H1 (cell line): Measurements from ENCODE around the gene ANO2. TPM values are rescaled to one million over a fixed set of nuclear protein-coding genes. Genes with fewer than 3 reads are reported as not detected.

Source experiments
- CTCF ChIA-PET: fragments of 300-600 bp; sonication (Branson Sonifier 250); formaldehyde crosslinking; loops from one replicate; lab custom pipeline; 2021; ENCODE audit not compliant: partially characterized antibody; lab: Charles Lee
- POLR2A ChIA-PET: fragments of 300-600 bp; sonication (Branson Sonifier 250); formaldehyde crosslinking; loops from one replicate; lab custom pipeline; 2021; ENCODE audit warnings: inconsistent platforms; ENCODE audit not compliant: partially characterized antibody; lab: Charles Lee
- DNase-seq, 2 experiments: peaks; one replicate each; pipeline versions ENCODE4 v3.0.0 to v3.0.0-alpha.2; 2010 to 2022; ENCODE audit warnings: low spot score in 2 of 2, low read depth in 1 of 2, mixed read lengths in 1 of 2
- FAIRE-seq: peaks from 2 replicates; lab custom pipeline; 2011; peaks lifted over from hg19 to GRCh38; lab: Jason Lieb, UNC
- H2AFZ ChIP-seq: 2 replicates; pipeline ENCODE4 v1.8.1; 2012; ENCODE audit warnings: low read length, inconsistent platforms
- H2AK5ac ChIP-seq: 2 replicates; pipeline ENCODE4 v1.6.1; 2013; ENCODE audit warnings: low read depth, low read length
- H2BK120ac ChIP-seq: replicated peaks from 2 replicates; pipeline ENCODE3; 2013; ENCODE audit warnings: low read depth, low read length, inconsistent platforms
- H2BK12ac ChIP-seq: 2 replicates; pipeline ENCODE4 v1.6.1; 2013; ENCODE audit warnings: low read depth, low read length
- H2BK15ac ChIP-seq: 2 replicates; pipeline ENCODE4 v1.6.1; 2013; ENCODE audit warnings: low read length
- H2BK20ac ChIP-seq: 2 replicates; pipeline ENCODE4 v1.6.1; 2013; ENCODE audit warnings: low read length
- H2BK5ac ChIP-seq: 2 replicates; pipeline ENCODE4 v1.6.1; 2013; ENCODE audit warnings: low read depth, low read length
- H3K14ac ChIP-seq: 2 replicates; pipeline ENCODE4 v1.6.1; 2013; ENCODE audit warnings: inconsistent platforms; ENCODE audit not compliant: insufficient read length
- H3K18ac ChIP-seq: 2 replicates; pipeline ENCODE4 v1.6.1; 2013; ENCODE audit warnings: low read length; ENCODE audit errors: extremely low read depth
- H3K23ac ChIP-seq: 2 replicates; pipeline ENCODE4 v1.6.1; 2013; ENCODE audit warnings: inconsistent platforms; ENCODE audit not compliant: insufficient read length
- H3K23me2 ChIP-seq: 2 replicates; pipeline ENCODE4 v1.6.1; 2013; ENCODE audit warnings: low read depth, low read length
- H3K27ac ChIP-seq: 2 replicates; pipeline ENCODE4 v1.6.1; 2011; ENCODE audit warnings: low read depth, low read length, inconsistent platforms
- H3K27me3 ChIP-seq, 4 experiments: replicated peaks in 1 of 4; 1 replicate in 1 of 4; 2 replicates in 3 of 4; pipeline versions ENCODE4 v1.6.1 to v1.8.1; 2011 to 2013; ENCODE audit warnings: low read length in 3 of 4, mild to moderate bottlenecking in 3 of 4, inconsistent platforms in 2 of 4, mixed read lengths in 2 of 4, moderate library complexity in 1 of 4; ENCODE audit not compliant: control insufficient read depth in 3 of 4, insufficient read depth in 3 of 4; ENCODE audit errors: extremely low read depth in 1 of 4
- H3K36me3 ChIP-seq, 4 experiments: 2 replicates each; pipeline versions ENCODE4 v1.6.1 to v1.8.1; 2011 to 2013; ENCODE audit warnings: mild to moderate bottlenecking in 4 of 4, low read length in 3 of 4, moderate library complexity in 2 of 4, control low read depth in 1 of 4, inconsistent platforms in 1 of 4; ENCODE audit not compliant: insufficient read depth in 4 of 4, control insufficient read depth in 2 of 4
- H3K4ac ChIP-seq: replicated peaks from 2 replicates; pipeline ENCODE3; 2013; ENCODE audit warnings: low read length, low read depth, mixed read lengths, inconsistent platforms; ENCODE audit not compliant: insufficient read length
- H3K4me1 ChIP-seq, 4 experiments: replicated peaks in 1 of 4; 1 replicate in 1 of 4; 2 replicates in 3 of 4; pipeline versions ENCODE4 v1.6.1 to v1.8.1; 2011 to 2013; ENCODE audit warnings: low read length in 3 of 4, inconsistent platforms in 2 of 4, mixed read lengths in 1 of 4; ENCODE audit not compliant: insufficient read depth in 4 of 4, control insufficient read depth in 3 of 4
- H3K4me2 ChIP-seq, 2 experiments: 2 replicates each; pipeline versions ENCODE4 v1.6.1 to v1.8.1; 2011 to 2013; ENCODE audit warnings: low read depth in 2 of 2, low read length in 2 of 2, control low read depth in 1 of 2, inconsistent platforms in 1 of 2, mild to moderate bottlenecking in 1 of 2; ENCODE audit not compliant: insufficient read depth in 1 of 2
- H3K4me3 ChIP-seq, 4 experiments: fragments of 200-600, 300-600 bp in 1 of 4; sonication (generic), shearing (Covaris generic), sonication (Bioruptor Twin) in 1 of 4; 2 replicates each; pipeline versions ENCODE4 v1.5.1 to v1.8.1; 2011 to 2016; ENCODE audit warnings: low read length in 4 of 4, low read depth in 3 of 4, control low read depth in 2 of 4, inconsistent platforms in 2 of 4, mild to moderate bottlenecking in 2 of 4, mixed read lengths in 1 of 4, moderate library complexity in 1 of 4; ENCODE audit not compliant: insufficient read depth in 2 of 4; ENCODE audit errors: extremely low read depth in 1 of 4
- H3K56ac ChIP-seq: replicated peaks from 2 replicates; pipeline ENCODE3; 2013; ENCODE audit warnings: low read depth, mild to moderate bottlenecking, mixed read lengths, low read length, inconsistent platforms; ENCODE audit not compliant: insufficient read length
- H3K79me1 ChIP-seq: 2 replicates; pipeline ENCODE4 v1.6.1; 2013; ENCODE audit warnings: low read depth, low read length, control low read depth
- H3K79me2 ChIP-seq, 2 experiments: 2 replicates each; pipeline versions ENCODE4 v1.6.1 to v1.8.1; 2012 to 2013; ENCODE audit warnings: low read length in 2 of 2, mild to moderate bottlenecking in 2 of 2, inconsistent platforms in 1 of 2; ENCODE audit not compliant: insufficient read depth in 2 of 2, control insufficient read depth in 1 of 2
- H3K9ac ChIP-seq, 4 experiments: replicated peaks in 1 of 4; 1 replicate in 1 of 4; 2 replicates in 3 of 4; pipeline versions ENCODE4 v1.6.1 to v1.8.1; 2011 to 2013; ENCODE audit warnings: low read depth in 3 of 4, low read length in 3 of 4, control low read depth in 2 of 4, mild to moderate bottlenecking in 2 of 4, moderate library complexity in 2 of 4, inconsistent platforms in 1 of 4; ENCODE audit errors: extremely low read depth in 1 of 4
- H3K9me3 ChIP-seq, 2 experiments: 2 replicates each; pipeline versions ENCODE4 v1.6.1 to v1.8.1; 2012 to 2013; ENCODE audit warnings: mild to moderate bottlenecking in 2 of 2, moderate library complexity in 2 of 2, control low read depth in 1 of 2, inconsistent platforms in 1 of 2, low read depth in 1 of 2, low read length in 1 of 2, mixed read lengths in 1 of 2; ENCODE audit not compliant: insufficient read depth in 2 of 2
- H4K20me1 ChIP-seq, 2 experiments: replicated peaks in 1 of 2; 2 replicates each; pipeline versions ENCODE3 to v1.8.1; 2011 to 2013; ENCODE audit warnings: inconsistent platforms in 2 of 2, low read length in 2 of 2, mild to moderate bottlenecking in 1 of 2; ENCODE audit not compliant: insufficient read depth in 2 of 2, control insufficient read depth in 1 of 2
- H4K5ac ChIP-seq: 2 replicates; pipeline ENCODE4 v1.6.1; 2013; ENCODE audit warnings: low read length, low read depth, mixed read lengths, inconsistent platforms; ENCODE audit not compliant: insufficient read length
- H4K8ac ChIP-seq: 2 replicates; pipeline ENCODE4 v1.8.0; 2013; ENCODE audit warnings: mild to moderate bottlenecking, moderate library complexity, low read length, inconsistent platforms; ENCODE audit not compliant: insufficient read depth; ENCODE audit errors: extremely low read depth
- H4K91ac ChIP-seq: replicated peaks from 2 replicates; pipeline ENCODE3; 2013; ENCODE audit warnings: low read length, mixed read lengths, inconsistent platforms; ENCODE audit not compliant: insufficient read length
- BACH1 ChIP-seq: IDR thresholded peaks from 2 replicates; pipeline ENCODE4 v1.6.1; 2012; ENCODE audit warnings: low read length, improper control_type of control experiment
- CHD2 ChIP-seq: IDR thresholded peaks from 2 replicates; pipeline ENCODE4 v1.6.1; 2012; ENCODE audit warnings: low read length, improper control_type of control experiment
- CTBP2 ChIP-seq: IDR thresholded peaks from 2 replicates; pipeline ENCODE4 v1.7.0; 2011; ENCODE audit warnings: borderline replicate concordance, mild to moderate bottlenecking, moderate library complexity, mixed read lengths, low read length; ENCODE audit not compliant: insufficient read depth, insufficient read length
- HDAC2 ChIP-seq, 2 experiments: fragments of 300-600 bp in 1 of 2; sonication (generic) in 1 of 2; IDR thresholded peaks; 2 replicates each; pipeline ENCODE4 v1.6.1; 2011 to 2012; ENCODE audit warnings: low read depth in 2 of 2, low read length in 2 of 2, mild to moderate bottlenecking in 2 of 2, moderate library complexity in 2 of 2, borderline replicate concordance in 1 of 2, inconsistent platforms in 1 of 2
- HDAC6 ChIP-seq: IDR thresholded peaks from one replicate; pipeline ENCODE4 v1.7.1; 2012; ENCODE audit warnings: low read depth, mild to moderate bottlenecking, inconsistent platforms, low read length, moderate library complexity
- JUN ChIP-seq: IDR thresholded peaks from 2 replicates; pipeline ENCODE4 v1.6.1; 2011; ENCODE audit warnings: low read depth, mild to moderate bottlenecking, improper control_type of control experiment, low read length
- NANOG ChIP-seq: IDR thresholded peaks from 2 replicates; pipeline ENCODE4 v1.6.1; 2011; ENCODE audit warnings: low read length, low read depth, mild to moderate bottlenecking, inconsistent platforms; ENCODE audit not compliant: insufficient read depth, poor library complexity, severe bottlenecking
- PHF8 ChIP-seq: fragments of 200-600 bp; sonication (generic); conservative IDR thresholded peaks from 2 replicates; pipeline ENCODE4 v1.7.1; 2012; ENCODE audit warnings: low read depth, mild to moderate bottlenecking, inconsistent platforms, low read length, moderate library complexity
- POLR2AphosphoS5 ChIP-seq: IDR thresholded peaks from 2 replicates; pipeline ENCODE4 v1.6.1; 2011; ENCODE audit warnings: low read depth, low read length
- SAP30 ChIP-seq: fragments of 300-600 bp; sonication (generic); IDR thresholded peaks from 2 replicates; pipeline ENCODE4 v1.7.1; 2012; ENCODE audit warnings: low read length, moderate library complexity, mild to moderate bottlenecking, inconsistent platforms; ENCODE audit not compliant: insufficient read depth, insufficient replicate concordance
- TAF1 ChIP-seq: IDR thresholded peaks from 2 replicates; pipeline ENCODE4 v1.6.1; 2011; ENCODE audit warnings: mild to moderate bottlenecking, low read depth, low read length
- WGBS, 2 experiments: shearing (Covaris generic) in 1 of 2; methylation state at CpG; one replicate each; pipeline versions ENCODE4 v1.1.6 to v1.1.7; 2013 to 2015; ENCODE audit warnings: low lambda C conversion rate in 2 of 2, mixed read lengths in 2 of 2, inconsistent platforms in 1 of 2, low coverage in 1 of 2, missing lambda C conversion rate in 1 of 2; ENCODE audit not compliant: insufficient replicate concordance in 2 of 2, insufficient coverage in 1 of 2, insufficient read length in 1 of 2; ENCODE audit errors: extremely low coverage in 1 of 2, missing lambda C conversion rate in 1 of 2; 5-methylcytosine and 5-hydroxymethylcytosine counted together
- polyA plus RNA-seq, 7 experiments: library from polyadenylated mRNA; depleted of rRNA in 3 of 7; stranded (reverse) in 5 of 7; unstranded in 2 of 7; fragments of >200 nt in 5 of 7; fragments of 200-250 nt in 2 of 7; gene quantifications; 1 replicate in 5 of 7; 2 replicates in 1 of 7; 4 replicates in 1 of 7; pipeline versions ENCODE4 v1.2.1 to v1.2.3, GENCODE V29; 2011 to 2013; ENCODE audit warnings: missing spikeins in 2 of 7, mixed read lengths in 2 of 7
- total RNA-seq: library from RNA; stranded (reverse); fragmentation: NEBNext Ultra II Directional; extraction: Animal tissue kit (Norgen Biotek cat#: 25700); gene quantifications from 2 replicates; pipeline ENCODE4 v1.2.1, GENCODE V29; 2021
- TF ChIP-seq, protein P1 (sequence below), 3 experiments: IDR thresholded peaks; 1 replicate in 2 of 3; 2 replicates in 1 of 3; pipeline versions ENCODE4 v1.5.1 to v1.6.1; 2011; ENCODE audit warnings: low read length in 3 of 3, mild to moderate bottlenecking in 3 of 3, inconsistent platforms in 2 of 3, low read depth in 1 of 3, moderate library complexity in 1 of 3; ENCODE audit not compliant: insufficient read depth in 1 of 3; ENCODE audit errors: control extremely low read depth in 1 of 3

Gene ANO2
- total and polyA plus RNA-seq, 2 of the 8 experiments (the other 6 are each of a cell fraction or from before 2014, with no cell fraction given), result 1.9 to 5.5 TPM

DNA sequence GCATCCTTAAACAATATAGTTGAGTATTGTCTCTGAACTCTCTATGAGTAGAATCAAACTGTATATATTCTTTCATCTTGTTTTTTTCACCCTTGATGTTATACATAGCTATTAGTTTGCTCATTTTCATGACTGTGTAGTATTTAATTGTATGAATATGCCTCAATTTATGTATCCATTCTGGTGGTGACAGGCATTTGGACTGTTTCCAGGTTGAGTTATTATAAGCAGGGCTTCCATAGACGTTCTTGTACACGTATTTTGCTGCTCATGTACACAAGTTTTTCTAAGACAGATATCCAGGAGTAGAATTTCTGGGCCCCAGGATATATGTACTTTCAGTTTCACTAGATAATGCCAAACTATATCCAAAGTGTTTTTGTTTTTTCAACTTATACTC lies 301.8 kb downstream of the ANO2 start:
- Histone ChIP-seq H2BK120ac (no peak overlapping the region), H3K23ac (no peak overlapping the region), H3K4me2 (no peak overlapping the region), H3K4me1 (no peaks in the 10 kb centered on the region), H4K20me1 (no peaks in the 10 kb centered on the region), H2BK15ac (no peak overlapping the region), H3K56ac (no peak overlapping the region), H3K14ac (no peak overlapping the region), H3K27me3 (no peaks in the 10 kb centered on the region), H3K79me1 (no peaks in the 10 kb centered on the region), H3K9ac (no peak overlapping the region), H2AK5ac (no peak overlapping the region), H3K36me3 (no peaks in the 10 kb centered on the region), H2BK12ac (no peak overlapping the region), H4K5ac (no peak overlapping the region), H2BK20ac (no peak overlapping the region), H3K79me2 (no peaks in the 10 kb centered on the region), H4K8ac (no peak overlapping the region), H3K23me2 (no peaks in the 10 kb centered on the region; the same call in 1 of the 2 replicates), H3K4ac (no peak overlapping the region), H3K18ac (no peak overlapping the region), H3K4me3 (no peak overlapping the region), H3K27ac (no peak overlapping the region), H2BK5ac (no peak overlapping the region), H4K91ac (no peak overlapping the region), H3K9me3 (no peaks in the 10 kb centered on the region), H2AFZ (no peak overlapping the region)
- ChIA-PET CTCF (no interaction called here), POLR2A (no interaction called here)
- WGBS, 2 experiments, result 96% methylated on average over 2 of the region's 2 CpGs; no CpG with 5 or more reads in 1 of the 2 experiments
- FAIRE-seq, result no peak
- DNase-seq, result no peak
- TF ChIP-seq BACH1 (no peak), TAF1 (no peak), HDAC2 (IDR thresholded peaks at IDR 0.05; ENCODE audit: borderline replicate concordance in 1 of 2, low read depth in 2 of 2, low read length in 2 of 2) (no peak), SAP30 (no peak), HDAC6 (no peak), CTBP2 (no peak), CHD2 (no peak), NANOG (no peak), PHF8 (no peak), JUN (no peak), POLR2AphosphoS5 (no peak)
- TF ChIP-seq, protein P1, sequence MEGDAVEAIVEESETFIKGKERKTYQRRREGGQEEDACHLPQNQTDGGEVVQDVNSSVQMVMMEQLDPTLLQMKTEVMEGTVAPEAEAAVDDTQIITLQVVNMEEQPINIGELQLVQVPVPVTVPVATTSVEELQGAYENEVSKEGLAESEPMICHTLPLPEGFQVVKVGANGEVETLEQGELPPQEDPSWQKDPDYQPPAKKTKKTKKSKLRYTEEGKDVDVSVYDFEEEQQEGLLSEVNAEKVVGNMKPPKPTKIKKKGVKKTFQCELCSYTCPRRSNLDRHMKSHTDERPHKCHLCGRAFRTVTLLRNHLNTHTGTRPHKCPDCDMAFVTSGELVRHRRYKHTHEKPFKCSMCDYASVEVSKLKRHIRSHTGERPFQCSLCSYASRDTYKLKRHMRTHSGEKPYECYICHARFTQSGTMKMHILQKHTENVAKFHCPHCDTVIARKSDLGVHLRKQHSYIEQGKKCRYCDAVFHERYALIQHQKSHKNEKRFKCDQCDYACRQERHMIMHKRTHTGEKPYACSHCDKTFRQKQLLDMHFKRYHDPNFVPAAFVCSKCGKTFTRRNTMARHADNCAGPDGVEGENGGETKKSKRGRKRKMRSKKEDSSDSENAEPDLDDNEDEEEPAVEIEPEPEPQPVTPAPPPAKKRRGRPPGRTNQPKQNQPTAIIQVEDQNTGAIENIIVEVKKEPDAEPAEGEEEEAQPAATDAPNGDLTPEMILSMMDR (IDR thresholded peaks at IDR 0.05; ENCODE audit: control extremely low read depth in 1 of 3, insufficient read depth in 1 of 3, low read depth in 1 of 3, low read length in 3 of 3), result no peak
